Ovary (tissue), 9 donors: Measurements from ENCODE around the gene FBXW7. TPM values are rescaled to one million over a fixed set of nuclear protein-coding genes. Genes with fewer than 3 reads are reported as not detected.

Experiments used
- DNase-seq, 5 donors: peaks; one replicate each; pipeline ENCODE4 v3.0.0-alpha.2; 2019 to 2020
- H3K27ac ChIP-seq, 2 donors: fragments of 200-600 bp; one replicate each; pipeline versions ENCODE4 v1.5.1 to v1.8.0; 2019 to 2022
- H3K27me3 ChIP-seq: fragments of 200-600 bp; one replicate; pipeline ENCODE4 v1.8.0; 2022
- H3K36me3 ChIP-seq: fragments of 200-600 bp; sonication (generic); one replicate; pipeline ENCODE4 v1.5.1; 2019
- H3K4me1 ChIP-seq: one replicate; pipeline ENCODE4 v1.8.1; 2013; ENCODE audit warnings: mild to moderate bottlenecking, moderate library complexity; ENCODE audit not compliant: insufficient read depth
- H3K4me3 ChIP-seq: fragments of 200-600 bp; sonication (generic); one replicate; pipeline ENCODE4 v1.5.1; 2017
- H3K9me3 ChIP-seq, 2 donors: fragments of 200-600 bp in 1 of 2; sonication (generic) in 1 of 2; one replicate each; pipeline versions ENCODE4 v1.5.1 to v1.8.1; 2013 to 2019; ENCODE audit warnings: mild to moderate bottlenecking in 1 of 2, moderate library complexity in 1 of 2
- CTCF ChIP-seq, 3 donors: fragments of 450-650 bp in 2 of 3; fragments of 200-600 bp in 1 of 3; IDR thresholded peaks; one replicate each; pipeline versions ENCODE4 v1.5.1 to v1.8.0; 2016 to 2022; ENCODE audit warnings: antibody characterized with exemption in 3 of 3, mild to moderate bottlenecking in 1 of 3
- EP300 ChIP-seq: sonication (generic); formaldehyde crosslinking; IDR thresholded peaks from one replicate; pipeline ENCODE4 v1.6.1; 2017; ENCODE audit warnings: antibody characterized with exemption
- POLR2A ChIP-seq: fragments of 450-650 bp; IDR thresholded peaks from one replicate; pipeline ENCODE4 v1.6.1; 2017; ENCODE audit warnings: antibody characterized with exemption, mild to moderate bottlenecking, moderate library complexity
- WGBS, 3 donors: extraction: QIAGEN DNeasy Blood & Tissue Kit in 1 of 3; methylation state at CpG; one replicate each; pipeline versions ENCODE4 v1.1.5 to v1.1.7; 2013 to 2017; 5-methylcytosine and 5-hydroxymethylcytosine counted together
- intact Hi-C, 4 donors: fragments of 100-400 bp; cut with DNase I; formaldehyde crosslinking; loops; one replicate each; pipeline versions ENCODE4 v1.11.0 to v1.15.1; 2022 to 2023
- polyA plus RNA-seq, 2 donors: library from polyadenylated mRNA; stranded (reverse); fragments of 200-250 nt in 1 of 2; fragments of 350-450 nt in 1 of 2; fragmentation: Illumina TruSeq in 1 of 2; extraction: RNeasy Lipid Tissue Mini Kit (QIAGEN cat#74804) in 1 of 2; gene quantifications; one replicate each; pipeline ENCODE4 v1.2.3, GENCODE V29; 2013 to 2014
- total RNA-seq, 7 donors: library from RNA; depleted of rRNA in 2 of 7; stranded (reverse); fragments of >200 nt in 2 of 7; fragmentation: NEBNext Ultra II Directional in 3 of 7; extraction: Animal tissue kit (Norgen Biotek cat#: 25700) in 3 of 7; gene quantifications; one replicate each; pipeline versions ENCODE4 v1.1.0 to v1.2.4, GENCODE V29; 2016 to 2023
- donor health status: DM: no; HTN: no; CAD: no; lungs with moderate emphysema.
- donor health status: DM: no; HTN: no; CAD: no.
- donor health status: Bipolar disorder and iron deficiency.
- donor health status: DM: yes; HTN: yes; CAD: no.
- donor health status: DM: no; HTN: no; CAD: no.
- donor health status: DM: yes; HTN: yes; CAD: no.

FBXW7 gene
- total and polyA plus RNA-seq, 9 donors, result 9.1 to 66.8 (median 42.9) TPM

GRCh38 chr4:152394791-152395190 is 141.1 kb downstream of the FBXW7 start:
- Histone ChIP-seq H3K27me3 (no peaks in the 10 kb centered on the region), H3K36me3 (no peaks in the 10 kb centered on the region), H3K4me3 (no peak overlapping the region), H3K27ac (no peak overlapping the region), H3K9me3 (no peaks in the 10 kb centered on the region), H3K4me1 (no peaks in the 10 kb centered on the region)
- intact Hi-C loops, result no loop called here
- 89 to 99% (median 90%) methylated on average over 4 of the region's 4 CpGs for WGBS, 3 donors
- no peak for DNase-seq
- no peak for TF ChIP-seq EP300

- Histone ChIP-seq H3K4me3 (no peak overlapping the region), H3K4me1 (no peaks in the 10 kb centered on the region), H3K9me3 (no peaks in the 10 kb centered on the region), H3K36me3 (no peaks in the 10 kb centered on the region), H3K27me3 (no peaks in the 10 kb centered on the region), H3K27ac (no peak overlapping the region)
- no peak for TF ChIP-seq EP300
- no peak for TF ChIP-seq POLR2A
- TF ChIP-seq CTCF (IDR thresholded peaks at IDR 0.05), result no peak
- no peak for DNase-seq
- 95 to 99% (median 98%) methylated on average over 3 of the region's 3 CpGs for whole genome bisulfite sequencing, 3 donors
- intact Hi-C loops, result no loop called here
Observed at GRCh38 chr4:152392079-152392478, 143.8 kb downstream of the FBXW7 start.

GRCh38 chr4:152390216-152390615 is 145.7 kb downstream of the FBXW7 start:
- no peaks in the 10 kb centered on the region for H3K36me3 ChIP-seq
- no peaks in the 10 kb centered on the region for H3K27me3 ChIP-seq
- no peak for DNase-seq
- H3K4me3 ChIP-seq, result no peak overlapping the region
- no peak for TF ChIP-seq EP300
- no peak for TF ChIP-seq POLR2A
- TF ChIP-seq CTCF (IDR thresholded peaks at IDR 0.05), result no peak
- intact Hi-C loops, result no loop called here
- WGBS, 3 donors, result 43 to 77% (median 53%) methylated on average over 1 of the region's 1 CpG
- no peaks in the 10 kb centered on the region for H3K4me1 ChIP-seq
- H3K9me3 ChIP-seq, result no peaks in the 10 kb centered on the region
- H3K27ac ChIP-seq, result no peak overlapping the region

- WGBS, 3 donors, result 89 to 95% (median 89%) methylated on average over 2 of the region's 2 CpGs
- Histone ChIP-seq H3K36me3 (no peaks in the 10 kb centered on the region), H3K27me3 (no peaks in the 10 kb centered on the region), H3K27ac (no peak overlapping the region), H3K4me1 (no peaks in the 10 kb centered on the region), H3K4me3 (no peak overlapping the region), H3K9me3 (no peaks in the 10 kb centered on the region)
- intact Hi-C loops, result no loop called here
- DNase-seq, result no peak
- TF ChIP-seq CTCF (IDR thresholded peaks at IDR 0.05) (no peak), POLR2A (no peak), EP300 (no peak)
Observed at GRCh38 chr4:152389359-152389758, 146.5 kb downstream of the FBXW7 start.

GRCh38 chr4:152385551-152385950 is 150.3 kb downstream of the FBXW7 start:
- peak in 2 of 3 donors; percentile 26 to 53 for TF ChIP-seq CTCF (IDR thresholded peaks at IDR 0.05)
- TF ChIP-seq POLR2A, result no peak
- no peak for TF ChIP-seq EP300
- DNase-seq, result no peak
- H3K4me3 ChIP-seq, result no peak overlapping the region
- H3K27ac ChIP-seq, result no peak overlapping the region
- H3K9me3 ChIP-seq, result no peaks in the 10 kb centered on the region
- H3K36me3 ChIP-seq, result no peaks in the 10 kb centered on the region
- intact Hi-C loops, result no loop called here
- no peaks in the 10 kb centered on the region for H3K27me3 ChIP-seq
- WGBS, 3 donors, result 7 to 12% (median 9%) methylated on average over 1 of the region's 1 CpG
- H3K4me1 ChIP-seq, result no peaks in the 10 kb centered on the region
